ENCODE results near the gene FXN.

DNA sequence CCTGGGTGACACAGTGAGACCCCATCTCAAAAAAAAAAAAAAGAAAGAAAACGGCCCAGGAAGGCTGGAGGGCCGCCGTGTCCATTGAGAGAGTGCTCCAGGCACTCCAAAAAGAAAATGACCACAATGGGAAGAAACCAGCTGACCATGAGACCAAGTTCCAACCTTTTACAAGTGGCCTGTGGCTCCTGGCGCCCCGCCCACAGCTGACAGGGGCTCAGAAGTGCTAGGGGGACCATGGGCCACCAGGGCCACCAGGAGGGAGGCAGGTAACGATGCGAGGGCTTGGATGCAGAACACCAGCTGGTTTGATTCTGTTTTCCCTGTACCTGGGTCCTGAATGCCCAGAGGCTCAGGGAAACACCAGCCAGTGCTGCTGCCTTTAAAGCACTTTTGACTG lies 34.6 kb downstream of the FXN start:
- TF ChIP-seq, protein P1, sequence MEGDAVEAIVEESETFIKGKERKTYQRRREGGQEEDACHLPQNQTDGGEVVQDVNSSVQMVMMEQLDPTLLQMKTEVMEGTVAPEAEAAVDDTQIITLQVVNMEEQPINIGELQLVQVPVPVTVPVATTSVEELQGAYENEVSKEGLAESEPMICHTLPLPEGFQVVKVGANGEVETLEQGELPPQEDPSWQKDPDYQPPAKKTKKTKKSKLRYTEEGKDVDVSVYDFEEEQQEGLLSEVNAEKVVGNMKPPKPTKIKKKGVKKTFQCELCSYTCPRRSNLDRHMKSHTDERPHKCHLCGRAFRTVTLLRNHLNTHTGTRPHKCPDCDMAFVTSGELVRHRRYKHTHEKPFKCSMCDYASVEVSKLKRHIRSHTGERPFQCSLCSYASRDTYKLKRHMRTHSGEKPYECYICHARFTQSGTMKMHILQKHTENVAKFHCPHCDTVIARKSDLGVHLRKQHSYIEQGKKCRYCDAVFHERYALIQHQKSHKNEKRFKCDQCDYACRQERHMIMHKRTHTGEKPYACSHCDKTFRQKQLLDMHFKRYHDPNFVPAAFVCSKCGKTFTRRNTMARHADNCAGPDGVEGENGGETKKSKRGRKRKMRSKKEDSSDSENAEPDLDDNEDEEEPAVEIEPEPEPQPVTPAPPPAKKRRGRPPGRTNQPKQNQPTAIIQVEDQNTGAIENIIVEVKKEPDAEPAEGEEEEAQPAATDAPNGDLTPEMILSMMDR (IDR thresholded peaks at IDR 0.05; ENCODE audit: low read length) = no peak
- TF ChIP-seq EZH2 (IDR thresholded peaks at IDR 0.05; ENCODE audit: borderline replicate concordance, low read length) = no peak
